NCI-H2081 (cell line): ENCODE data around the gene MSH4.
"Not testable (repeated sequence)": the region's sequence is repeated elsewhere in the genome, so short reads cannot be mapped to it uniquely, and the experiment has no call there.

ENCODE experiments used
- DNase-seq, 2 experiments: peaks; one replicate each; lab custom pipeline; 2025; lab: John Stamatoyannopoulos, UW

Gene MSH4

GRCh38 chr1:75796376-75797272 lies at the start of gene MSH4:
Gene MSH4, plus strand, starts transcription at chr1:75796882. Its CDS starts 104 bp downstream, at chr1:75796986.
- no peak for DNase-seq

GRCh38 chr1:75757210-75757609 lies 39.5 kb upstream of the MSH4 start:
- DNase-seq, result not testable (repeated sequence)

GRCh38 chr1:75758543-75758942 lies 38.1 kb upstream of the MSH4 start:
- DNase-seq, result not testable (repeated sequence)

GRCh38 chr1:75764057-75764655 lies 32.5 kb upstream of the MSH4 start:
- no peak for DNase-seq

GRCh38 chr1:75765697-75766355 lies 30.9 kb upstream of the MSH4 start:
- DNase-seq, result no peak

GRCh38 chr1:75768016-75768415 lies 28.7 kb upstream of the MSH4 start:
- DNase-seq, result no peak

GRCh38 chr1:75770761-75771160 lies 25.9 kb upstream of the MSH4 start:
- DNase-seq, result no peak

- no peak for DNase-seq
These were observed 24.7 kb upstream of the MSH4 start for GRCh38 chr1:75771978-75772377.

- DNase-seq, result not testable (repeated sequence)
These were observed 18.9 kb upstream of the MSH4 start for GRCh38 chr1:75777812-75778211.

GRCh38 chr1:75778694-75779093 lies 18.0 kb upstream of the MSH4 start:
- DNase-seq, result not testable (repeated sequence)

- DNase-seq, result not testable (repeated sequence)
These were observed 16.5 kb upstream of the MSH4 start for GRCh38 chr1:75780183-75780582.

GRCh38 chr1:75783920-75784319 lies 12.8 kb upstream of the MSH4 start:
- DNase-seq, result not testable (repeated sequence)

GRCh38 chr1:75785320-75785982 lies 11.2 kb upstream of the MSH4 start:
- no peak for DNase-seq

- DNase-seq, result peak; percentile 89 to 91
These were observed 10.5 kb upstream of the MSH4 start, which contains the start of gene RABGGTB for GRCh38 chr1:75785983-75786853. Gene RABGGTB, plus strand, starts transcription at chr1:75786256. Its CDS starts 16 bp downstream, at chr1:75786272.

GRCh38 chr1:75786901-75787493 lies 9.7 kb upstream of the MSH4 start:
- no peak for DNase-seq

GRCh38 chr1:75787524-75787923 lies 9.2 kb upstream of the MSH4 start:
- no peak for DNase-seq

- DNase-seq, result no peak
These were observed 6.7 kb upstream of the MSH4 start for GRCh38 chr1:75789988-75790387.

- no peak for DNase-seq
These were observed 5.7 kb upstream of the MSH4 start for GRCh38 chr1:75791022-75791421.

GRCh38 chr1:75792091-75792490 lies 4.6 kb upstream of the MSH4 start:
- no peak for DNase-seq

GRCh38 chr1:75794382-75794781 lies 2.3 kb upstream of the MSH4 start:
- no peak for DNase-seq
